NCI-H2107 (cell line): Measurements from ENCODE around the gene PA2G4.
A peak's percentile ranks its signal among the peaks of the same experiment; 100 is the strongest.
"Not testable (repeated sequence)": the region's sequence is repeated elsewhere in the genome, so short reads cannot be mapped to it uniquely, and the experiment has no call there.

ENCODE experiments used
- DNase-seq: peaks from one replicate; lab custom pipeline; 2025; lab: John Stamatoyannopoulos, UW

The PA2G4 gene

GRCh38 chr12:56153678-56154065, 49.3 kb downstream of the PA2G4 start:
- DNase-seq: no peak

DNA sequence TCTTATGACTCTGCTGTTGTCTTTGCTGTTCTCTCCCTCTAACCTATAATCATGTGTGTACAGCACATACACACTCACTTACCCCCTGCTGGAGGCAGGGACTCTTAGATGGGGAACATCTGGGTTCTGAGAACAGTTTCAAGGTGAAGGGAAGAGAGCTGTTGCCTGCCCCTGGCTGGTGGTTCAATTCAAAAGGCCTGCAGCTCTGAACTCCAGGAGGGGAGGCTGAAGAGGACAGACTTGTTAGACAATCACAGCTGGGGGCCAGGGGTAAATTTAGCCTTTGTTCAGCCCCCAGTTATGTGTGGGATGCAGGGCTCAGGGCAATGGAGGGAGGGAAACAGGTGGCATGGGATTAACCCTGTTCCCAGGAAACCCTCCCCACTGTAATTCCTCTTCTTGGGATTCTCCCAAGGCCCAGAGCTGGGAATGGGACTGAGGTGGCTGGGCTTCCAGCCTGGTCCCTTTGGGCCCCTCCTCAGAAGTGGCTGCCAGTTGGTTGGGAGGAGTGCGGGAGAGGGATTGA, 50.0 kb downstream of the PA2G4 start:
- no peak for DNase-seq

GRCh38 chr12:56154818-56155217, 50.5 kb downstream of the PA2G4 start:
- DNase-seq: no peak

GRCh38 chr12:56155256-56155845, 51.0 kb downstream of the PA2G4 start:
- no peak for DNase-seq

DNA sequence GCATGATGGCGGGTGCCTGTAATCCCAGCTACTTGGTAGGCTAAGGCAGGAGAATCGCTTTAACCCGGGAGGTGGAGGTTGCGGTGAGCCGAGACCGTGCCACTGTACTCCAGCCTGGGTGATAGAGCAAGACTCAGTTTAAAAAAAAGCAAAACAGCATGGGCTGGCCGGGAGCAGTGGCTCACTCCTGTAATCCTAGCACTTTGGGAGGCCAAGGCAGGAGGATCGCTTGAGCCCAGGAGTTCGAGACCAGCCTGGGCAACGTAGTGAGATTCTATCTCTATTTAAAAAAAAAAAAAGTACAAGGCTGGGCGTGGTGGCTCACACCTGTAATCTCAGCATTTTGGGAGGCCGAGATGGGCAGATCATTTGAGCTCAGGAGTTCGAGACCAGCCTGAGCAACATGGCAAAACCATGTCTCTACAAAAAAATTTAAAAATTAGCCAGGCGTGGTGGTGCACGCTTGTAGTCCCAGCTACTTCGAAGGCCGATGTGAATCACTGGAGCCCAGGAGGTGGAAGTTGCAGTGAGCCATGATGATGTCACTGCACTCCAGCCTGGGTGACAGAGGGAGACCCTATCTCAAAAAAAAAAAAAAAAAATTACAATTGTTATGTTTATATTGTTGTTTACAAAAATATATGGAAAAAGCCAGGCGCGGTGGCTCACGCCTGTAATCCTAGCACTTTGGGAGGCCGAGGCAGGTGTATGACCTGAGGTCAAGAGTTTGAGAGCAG, 52.3 kb downstream of the PA2G4 start:
- DNase-seq: not testable (repeated sequence)

- DNase-seq: peak; percentile 76
Observed at GRCh38 chr12:56157201-56158028, 53.1 kb downstream of the PA2G4 start.

- peak; percentile 99 for DNase-seq
Observed at GRCh38 chr12:56158029-56158925, 53.9 kb downstream of the PA2G4 start, which contains the start of gene MYL6. Gene MYL6 (plus strand): TSS chr12:56158359. CDS start chr12:56158402, 43 bp downstream.

DNA sequence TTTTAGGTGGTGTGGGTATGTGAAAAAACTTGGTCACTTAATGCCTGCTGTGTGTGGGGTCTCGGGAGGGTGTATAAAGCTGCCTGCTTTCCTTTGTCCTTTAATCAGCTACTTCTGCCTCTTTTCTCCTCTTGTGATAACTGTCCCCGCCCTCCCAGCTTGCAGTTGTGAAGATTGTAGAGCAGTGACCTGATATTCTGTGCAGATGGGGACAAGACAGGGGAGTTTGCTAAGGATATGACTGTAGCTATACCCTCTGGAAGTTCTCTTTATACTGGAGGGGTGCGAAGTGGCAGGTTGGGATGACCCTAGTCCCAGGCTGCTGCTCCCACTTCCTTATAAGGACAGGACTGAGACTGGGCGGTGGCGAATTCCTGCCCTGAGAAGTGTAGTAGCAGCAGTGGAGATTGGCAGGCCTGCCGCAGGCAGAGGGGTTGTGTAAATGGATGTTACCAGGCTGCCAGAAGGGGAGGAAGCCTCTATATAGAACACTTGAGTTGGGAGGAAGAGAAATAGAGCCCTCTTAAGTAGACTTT, 54.6 kb downstream of the PA2G4 start:
- no peak for DNase-seq

GRCh38 chr12:56159482-56160192, 55.3 kb downstream of the PA2G4 start:
- DNase-seq: no peak

DNA sequence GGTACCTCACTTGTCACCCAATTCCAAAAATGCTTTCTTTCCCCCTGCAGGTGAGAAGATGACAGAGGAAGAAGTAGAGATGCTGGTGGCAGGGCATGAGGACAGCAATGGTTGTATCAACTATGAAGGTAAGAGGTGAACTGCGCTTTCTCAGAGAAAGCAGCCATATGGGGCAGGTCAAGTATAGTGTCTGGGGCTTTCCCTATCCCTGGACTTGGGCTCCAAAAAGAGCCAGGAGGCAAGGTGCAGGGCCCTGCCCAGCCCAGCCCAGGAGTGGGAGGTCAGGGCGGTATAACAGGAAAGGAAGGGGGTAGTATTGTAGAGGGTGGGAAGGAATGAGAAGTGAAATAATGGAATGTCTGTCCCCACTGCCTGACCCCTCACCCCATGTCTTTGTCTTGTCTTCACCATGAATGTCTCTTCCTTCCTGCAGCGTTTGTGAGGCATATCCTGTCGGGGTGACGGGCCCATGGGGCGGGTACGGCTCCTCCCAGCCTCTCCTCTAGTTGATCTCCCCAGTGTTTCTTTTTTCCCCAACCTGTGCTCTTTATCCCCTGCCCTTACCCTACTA, 55.9 kb downstream of the PA2G4 start:
- no peak for DNase-seq

GRCh38 chr12:56160894-56161689, 56.7 kb downstream of the PA2G4 start:
- no peak for DNase-seq

- no peak for DNase-seq
Observed at GRCh38 chr12:56161690-56162351, 57.5 kb downstream of the PA2G4 start.

GRCh38 chr12:56162468-56163290, 58.3 kb downstream of the PA2G4 start:
- no peak for DNase-seq
